SK-N-MC (cell line): Measurements from ENCODE around the gene ASIC2.

Experiments
- DNase-seq: peaks from one replicate; pipeline ENCODE4 v3.0.0-alpha.2; 2011; ENCODE audit warnings: low read depth, low spot score
- H3K27ac ChIP-seq: fragments of 200-600 bp; sonication (generic); 2 replicates; pipeline ENCODE4 v1.5.1; 2016; ENCODE audit warnings: mixed run types
- H3K36me3 ChIP-seq: fragments of 200-600 bp; sonication (generic); 2 replicates; pipeline ENCODE4 v1.6.1; 2017; ENCODE audit warnings: antibody characterized with exemption, low read length, mixed read lengths; ENCODE audit not compliant: insufficient read depth
- H3K4me3 ChIP-seq: fragments of 200-600 bp; sonication (generic); 2 replicates; pipeline ENCODE4 v1.5.1; 2016
- H3K9ac ChIP-seq: fragments of 200-600 bp; sonication (generic); 2 replicates; pipeline ENCODE4 v1.8.0; 2017; ENCODE audit warnings: mixed run types, mixed read lengths; ENCODE audit not compliant: insufficient read length
- H3K9me3 ChIP-seq: fragments of 200-600 bp; sonication (generic); 2 replicates; pipeline ENCODE4 v1.6.1; 2017; ENCODE audit warnings: low read depth, mild to moderate bottlenecking, antibody characterized with exemption, low read length, moderate library complexity, mixed read lengths
- EZH2 ChIP-seq: fragments of 200-600 bp; sonication (generic); IDR thresholded peaks from one replicate; pipeline ENCODE4 v1.6.1; 2017; ENCODE audit warnings: antibody characterized with exemption
- FOXP2 ChIP-seq: optimal IDR thresholded peaks from 2 replicates; pipeline ENCODE3; 2011; ENCODE audit warnings: mild to moderate bottlenecking, moderate library complexity; ENCODE audit not compliant: insufficient read depth; ENCODE audit errors: extremely low read length, control extremely low read depth
- POLR2AphosphoS5 ChIP-seq: IDR thresholded peaks from 2 replicates; pipeline ENCODE4 v1.6.1; 2012; ENCODE audit warnings: mild to moderate bottlenecking, low read depth, low read length, borderline replicate concordance

ASIC2 gene

GRCh38 chr17:33014751-33015150, 278.3 kb downstream of the ASIC2 start:
- TF ChIP-seq FOXP2 (no peak), POLR2AphosphoS5 (no peak)
- Histone ChIP-seq H3K36me3 (no peaks in the 10 kb centered on the region), H3K27ac (no peak overlapping the region), H3K9ac (no peak overlapping the region), H3K9me3 (no peaks in the 10 kb centered on the region), H3K4me3 (no peak overlapping the region)
- DNase-seq = no peak

- no peak for TF ChIP-seq POLR2AphosphoS5
- Histone ChIP-seq H3K9ac (no peak overlapping the region), H3K4me3 (no peak overlapping the region), H3K36me3 (no peaks in the 10 kb centered on the region), H3K9me3 (no peaks in the 10 kb centered on the region), H3K27ac (no peak overlapping the region)
- DNase-seq = no peak
Measured at GRCh38 chr17:33013596-33014375, 279.3 kb downstream of the ASIC2 start.

GRCh38 chr17:33012522-33013033, 280.5 kb downstream of the ASIC2 start:
- Histone ChIP-seq H3K9ac (no peak overlapping the region), H3K27ac (no peak overlapping the region), H3K9me3 (no peaks in the 10 kb centered on the region), H3K36me3 (no peaks in the 10 kb centered on the region), H3K4me3 (no peak overlapping the region)
- TF ChIP-seq POLR2AphosphoS5 (no peak), FOXP2 (no peak), EZH2 (no peak)
- DNase-seq = no peak

GRCh38 chr17:33009636-33010035, 283.5 kb downstream of the ASIC2 start:
- Histone ChIP-seq H3K27ac (no peak overlapping the region), H3K9me3 (no peaks in the 10 kb centered on the region), H3K36me3 (no peaks in the 10 kb centered on the region), H3K4me3 (no peak overlapping the region), H3K9ac (no peak overlapping the region)
- TF ChIP-seq EZH2 (no peak), FOXP2 (no peak), POLR2AphosphoS5 (no peak)
- DNase-seq = no peak

GRCh38 chr17:33007186-33007585, 285.9 kb downstream of the ASIC2 start:
- H3K9me3 ChIP-seq = no peaks in the 10 kb centered on the region
- DNase-seq = no peak
- H3K9ac ChIP-seq = no peak overlapping the region
- H3K36me3 ChIP-seq = no peaks in the 10 kb centered on the region
- no peak overlapping the region for H3K4me3 ChIP-seq
- TF ChIP-seq FOXP2 (no peak), EZH2 (no peak), POLR2AphosphoS5 (no peak)
- H3K27ac ChIP-seq = no peak overlapping the region

- H3K27ac ChIP-seq = no peak overlapping the region
- H3K9ac ChIP-seq = no peak overlapping the region
- 0 out of 2 replicates have a peak, but pooled peaks cover 3% of the 10 kb centered on the region for H3K9me3 ChIP-seq
- no peak for DNase-seq
- H3K4me3 ChIP-seq = no peak overlapping the region
- H3K36me3 ChIP-seq = no peaks in the 10 kb centered on the region
- TF ChIP-seq FOXP2 (no peak), POLR2AphosphoS5 (no peak), EZH2 (no peak)
Measured at GRCh38 chr17:33002246-33002645, 290.8 kb downstream of the ASIC2 start.

GRCh38 chr17:32998887-32999228, 294.2 kb downstream of the ASIC2 start:
- H3K36me3 ChIP-seq = no peaks in the 10 kb centered on the region
- no peak for DNase-seq
- no peak overlapping the region for H3K4me3 ChIP-seq
- TF ChIP-seq EZH2 (no peak), POLR2AphosphoS5 (no peak), FOXP2 (no peak)
- H3K9me3 ChIP-seq = 0 out of 2 replicates have a peak, but pooled peaks cover 3% of the 10 kb centered on the region
- no peak overlapping the region for H3K9ac ChIP-seq
- H3K27ac ChIP-seq = no peak overlapping the region

GRCh38 chr17:32998111-32998886, 294.8 kb downstream of the ASIC2 start:
- H3K9me3 ChIP-seq = 0 out of 2 replicates have a peak, but pooled peaks cover 3% of the 10 kb centered on the region
- peak overlapping the region; percentile 29 for H3K4me3 ChIP-seq
- TF ChIP-seq EZH2 (no peak), POLR2AphosphoS5 (no peak), FOXP2 (no peak)
- no peak overlapping the region for H3K27ac ChIP-seq
- peak; percentile 30 for DNase-seq
- no peak overlapping the region for H3K9ac ChIP-seq
- no peaks in the 10 kb centered on the region for H3K36me3 ChIP-seq
